ENCODE results near the gene AOAH. TPM values are rescaled to one million over a fixed set of nuclear protein-coding genes. Genes with fewer than 3 reads are reported as not detected.

Gene AOAH
- total and polyA plus RNA-seq, 2 donors from 2014 or later = 2.7 to 24.7 TPM

DNA sequence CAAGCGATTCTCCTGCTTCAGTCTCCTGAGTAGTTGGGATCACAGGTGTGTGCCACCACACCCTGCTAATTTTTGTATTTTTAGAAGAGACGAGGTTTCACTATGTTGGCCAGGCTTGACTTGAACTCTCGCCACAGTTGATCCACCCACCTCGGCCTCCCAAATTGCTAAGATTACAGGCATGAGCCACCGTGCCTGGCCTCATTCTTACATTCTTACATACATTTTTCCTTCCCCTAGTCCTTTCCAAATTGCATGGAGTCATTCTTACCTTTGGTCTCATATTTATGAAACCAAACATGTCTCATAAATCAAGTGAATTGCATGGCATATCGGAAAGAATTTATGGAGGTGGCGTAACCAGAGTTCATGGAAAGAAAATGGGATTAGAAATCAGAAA is 186.2 kb downstream of the AOAH start:
- Histone ChIP-seq H3K36me3 (ENCODE audit: control insufficient read depth in 2 of 3, insufficient read depth in 3 of 3, low read length in 3 of 3) (no peaks in the 10 kb centered on the region), H3K27me3 (ENCODE audit: control insufficient read depth, insufficient read depth, low read length) (no peaks in the 10 kb centered on the region), H3K27ac (ENCODE audit: low read depth in 2 of 2, low read length in 2 of 2) (no peak overlapping the region), H3K4me3 (ENCODE audit: low read length in 3 of 3) (no peak overlapping the region), H3K9ac (ENCODE audit: low read length in 3 of 3) (no peak overlapping the region), H3K9me3 (ENCODE audit: control insufficient read depth in 2 of 3, insufficient read depth in 1 of 3, low read length in 3 of 3) (no peaks in the 10 kb centered on the region), H3K4me1 (ENCODE audit: control insufficient read depth in 2 of 3, insufficient read depth in 2 of 3, low read depth in 1 of 3, low read length in 3 of 3) (no peaks in the 10 kb centered on the region)
- DNase-seq (no peak), FAIRE-seq (no peak)
- intact Hi-C loops (cut with DNase I) = no loop called here
- TF ChIP-seq, protein P1, sequence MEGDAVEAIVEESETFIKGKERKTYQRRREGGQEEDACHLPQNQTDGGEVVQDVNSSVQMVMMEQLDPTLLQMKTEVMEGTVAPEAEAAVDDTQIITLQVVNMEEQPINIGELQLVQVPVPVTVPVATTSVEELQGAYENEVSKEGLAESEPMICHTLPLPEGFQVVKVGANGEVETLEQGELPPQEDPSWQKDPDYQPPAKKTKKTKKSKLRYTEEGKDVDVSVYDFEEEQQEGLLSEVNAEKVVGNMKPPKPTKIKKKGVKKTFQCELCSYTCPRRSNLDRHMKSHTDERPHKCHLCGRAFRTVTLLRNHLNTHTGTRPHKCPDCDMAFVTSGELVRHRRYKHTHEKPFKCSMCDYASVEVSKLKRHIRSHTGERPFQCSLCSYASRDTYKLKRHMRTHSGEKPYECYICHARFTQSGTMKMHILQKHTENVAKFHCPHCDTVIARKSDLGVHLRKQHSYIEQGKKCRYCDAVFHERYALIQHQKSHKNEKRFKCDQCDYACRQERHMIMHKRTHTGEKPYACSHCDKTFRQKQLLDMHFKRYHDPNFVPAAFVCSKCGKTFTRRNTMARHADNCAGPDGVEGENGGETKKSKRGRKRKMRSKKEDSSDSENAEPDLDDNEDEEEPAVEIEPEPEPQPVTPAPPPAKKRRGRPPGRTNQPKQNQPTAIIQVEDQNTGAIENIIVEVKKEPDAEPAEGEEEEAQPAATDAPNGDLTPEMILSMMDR (IDR thresholded peaks at IDR 0.05; ENCODE audit: borderline replicate concordance, extremely low read depth, insufficient read depth) = no peak

DNA sequence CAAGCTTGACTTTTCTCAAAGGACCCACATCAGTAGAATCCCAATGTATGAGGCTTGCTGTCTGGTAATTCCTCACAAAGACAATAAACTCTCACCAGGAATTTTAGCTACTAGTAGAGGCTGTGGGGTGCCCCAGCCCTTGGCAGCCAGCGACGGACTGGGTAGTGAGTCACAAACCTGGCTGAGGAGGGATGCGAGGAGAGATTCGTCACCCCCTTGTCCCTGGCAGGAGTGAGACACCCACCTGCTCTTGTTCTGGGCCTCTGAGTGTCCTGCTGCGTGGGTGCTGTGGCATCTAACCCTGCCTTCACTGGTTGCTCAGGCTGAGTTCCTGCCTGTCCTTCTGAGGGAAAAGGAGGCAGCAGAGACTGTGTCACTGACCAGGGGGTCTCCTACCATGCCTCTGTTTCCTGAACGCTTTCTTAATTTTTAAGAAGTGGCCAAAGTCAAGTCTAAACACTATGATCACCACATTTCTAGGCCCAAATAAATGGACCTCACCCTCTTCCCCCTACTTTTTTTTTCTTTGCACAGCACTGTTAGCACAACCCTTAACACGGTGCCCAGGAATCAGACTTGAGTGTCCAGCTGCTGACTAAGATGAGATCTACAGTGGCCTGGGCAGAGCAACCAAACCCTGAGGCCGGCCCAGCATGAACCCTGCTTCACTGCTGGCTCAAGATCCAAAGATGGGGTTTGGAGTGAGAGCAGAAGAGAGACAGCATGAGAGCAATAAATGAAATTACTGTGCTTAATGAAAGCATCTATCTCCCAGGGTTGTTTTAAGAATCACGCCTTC is 188.2 kb downstream of the AOAH start:
- intact Hi-C loops (cut with DNase I) = no loop called here
- no peak for FAIRE-seq

DNA sequence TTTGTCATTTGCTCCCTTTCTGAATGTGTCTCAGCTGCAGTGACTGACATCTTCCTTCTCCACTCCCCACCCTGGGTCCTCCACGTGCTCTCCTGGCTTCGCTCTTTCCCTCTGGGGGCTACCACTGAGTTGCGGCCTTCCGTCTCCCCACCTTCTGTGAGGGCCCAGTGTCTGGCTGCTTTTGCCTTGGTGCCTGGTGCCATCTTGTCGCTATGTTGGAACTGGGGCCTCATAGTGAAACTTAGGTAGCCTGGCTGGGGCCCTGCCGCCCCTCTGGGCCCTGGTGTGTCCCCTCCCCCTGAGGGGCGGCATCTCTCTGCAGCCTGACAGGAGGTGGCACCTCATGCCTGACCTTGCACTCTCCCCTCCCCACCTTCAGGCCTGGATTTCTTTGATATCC is 190.6 kb downstream of the AOAH start:
- no peak for DNase-seq
- intact Hi-C loops (cut with DNase I) = no loop called here
- no peaks in the 10 kb centered on the region for H3K36me3 ChIP-seq (ENCODE audit: control insufficient read depth in 2 of 3, insufficient read depth in 3 of 3, low read length in 3 of 3)
- no peaks in the 10 kb centered on the region for H3K27me3 ChIP-seq (ENCODE audit: control insufficient read depth, insufficient read depth, low read length)
- no peak for FAIRE-seq
- no peak overlapping the region for H3K27ac ChIP-seq (ENCODE audit: low read depth in 2 of 2, low read length in 2 of 2)
- TF ChIP-seq, protein P1 (IDR thresholded peaks at IDR 0.05; ENCODE audit: borderline replicate concordance, extremely low read depth, insufficient read depth) = no peak
- H3K4me3 ChIP-seq (ENCODE audit: low read length in 3 of 3) = no peak overlapping the region
- H3K9me3 ChIP-seq (ENCODE audit: control insufficient read depth in 2 of 3, insufficient read depth in 1 of 3, low read length in 3 of 3) = no peaks in the 10 kb centered on the region
- no peaks in the 10 kb centered on the region for H3K4me1 ChIP-seq (ENCODE audit: control insufficient read depth in 2 of 3, insufficient read depth in 2 of 3, low read depth in 1 of 3, low read length in 3 of 3)
- no peak overlapping the region for H3K9ac ChIP-seq (ENCODE audit: low read length in 3 of 3)

More for the DNA sequence above, 188.2 kb downstream of the AOAH start:
- Histone ChIP-seq H3K9me3 (ENCODE audit: control insufficient read depth in 2 of 3, insufficient read depth in 1 of 3, low read length in 3 of 3) (no peaks in the 10 kb centered on the region), H3K4me1 (ENCODE audit: control insufficient read depth in 2 of 3, insufficient read depth in 2 of 3, low read depth in 1 of 3, low read length in 3 of 3) (no peaks in the 10 kb centered on the region), H3K4me3 (ENCODE audit: low read length in 3 of 3) (no peak overlapping the region), H3K9ac (ENCODE audit: low read length in 3 of 3) (no peak overlapping the region), H3K27ac (ENCODE audit: low read depth in 2 of 2, low read length in 2 of 2) (no peak overlapping the region), H3K36me3 (ENCODE audit: control insufficient read depth in 2 of 3, insufficient read depth in 3 of 3, low read length in 3 of 3) (no peaks in the 10 kb centered on the region), H3K27me3 (ENCODE audit: control insufficient read depth, insufficient read depth, low read length) (no peaks in the 10 kb centered on the region)
- no peak for DNase-seq
- TF ChIP-seq, protein P1 (IDR thresholded peaks at IDR 0.05; ENCODE audit: borderline replicate concordance, extremely low read depth, insufficient read depth) = no peak

Measured in kidney (tissue), 14 donors.